Vagina (tissue), 2 donors: ENCODE data around the gene PFKFB2. TPM values are rescaled to one million over a fixed set of nuclear protein-coding genes. Genes with fewer than 3 reads are reported as not detected.

Experiments used
- DNase-seq, 2 donors: peaks; one replicate each; pipeline ENCODE4 v3.0.0-alpha.2; 2017; ENCODE audit errors: extremely low spot score in 2 of 2
- H3K27ac ChIP-seq: fragments of 200-600 bp; sonication (generic); one replicate; pipeline ENCODE4 v1.5.1; 2019
- H3K27me3 ChIP-seq: fragments of 200-600 bp; sonication (generic); one replicate; pipeline ENCODE4 v1.5.1; 2019
- H3K36me3 ChIP-seq, 2 donors: fragments of 200-600 bp; sonication (generic); one replicate each; pipeline ENCODE4 v1.5.1; 2017 to 2019
- H3K4me1 ChIP-seq: fragments of 200-600 bp; sonication (generic); one replicate; pipeline ENCODE4 v1.5.1; 2019
- H3K4me3 ChIP-seq, 2 donors: fragments of 200-600 bp; sonication (generic); 1 replicate in 1 of 2; 2 replicates in 1 of 2; pipeline ENCODE4 v1.5.1; 2016 to 2019
- H3K9me3 ChIP-seq: fragments of 200-600 bp; sonication (generic); one replicate; pipeline ENCODE4 v1.5.1; 2019
- POLR2A ChIP-seq, 2 donors: fragments of 450-650 bp; IDR thresholded peaks; one replicate each; pipeline ENCODE4 v1.6.1; 2017; ENCODE audit warnings: antibody characterized with exemption in 2 of 2, mild to moderate bottlenecking in 2 of 2, moderate library complexity in 2 of 2
- POLR2AphosphoS5 ChIP-seq, 2 donors: sonication (generic); formaldehyde crosslinking; IDR thresholded peaks; one replicate each; pipeline ENCODE4 v1.9.0; 2017; ENCODE audit warnings: antibody characterized with exemption in 2 of 2, mild to moderate bottlenecking in 2 of 2, low read depth in 1 of 2; ENCODE audit not compliant: insufficient read depth in 1 of 2
- intact Hi-C: fragments of 100-400 bp; cut with DNase I; formaldehyde crosslinking; loops from one replicate; pipeline ENCODE4 v1.15.1; 2023
- total RNA-seq: library from RNA; depleted of rRNA; stranded (reverse); fragments of >200 nt; gene quantifications from one replicate; pipeline ENCODE4 v1.2.3, GENCODE V29; 2016
- TF ChIP-seq, protein P1 (sequence below), 3 experiments: fragments of 450-650 bp in 2 of 3; fragments of 200-600 bp in 1 of 3; sonication (generic) in 1 of 3; IDR thresholded peaks; one replicate each; pipeline ENCODE4 v1.5.1; 2017 to 2019; ENCODE audit warnings: antibody characterized with exemption in 3 of 3, mild to moderate bottlenecking in 2 of 3, moderate library complexity in 2 of 3

Gene PFKFB2
- total RNA-seq, 1 donor from 2014 or later: 6.9 TPM

DNA sequence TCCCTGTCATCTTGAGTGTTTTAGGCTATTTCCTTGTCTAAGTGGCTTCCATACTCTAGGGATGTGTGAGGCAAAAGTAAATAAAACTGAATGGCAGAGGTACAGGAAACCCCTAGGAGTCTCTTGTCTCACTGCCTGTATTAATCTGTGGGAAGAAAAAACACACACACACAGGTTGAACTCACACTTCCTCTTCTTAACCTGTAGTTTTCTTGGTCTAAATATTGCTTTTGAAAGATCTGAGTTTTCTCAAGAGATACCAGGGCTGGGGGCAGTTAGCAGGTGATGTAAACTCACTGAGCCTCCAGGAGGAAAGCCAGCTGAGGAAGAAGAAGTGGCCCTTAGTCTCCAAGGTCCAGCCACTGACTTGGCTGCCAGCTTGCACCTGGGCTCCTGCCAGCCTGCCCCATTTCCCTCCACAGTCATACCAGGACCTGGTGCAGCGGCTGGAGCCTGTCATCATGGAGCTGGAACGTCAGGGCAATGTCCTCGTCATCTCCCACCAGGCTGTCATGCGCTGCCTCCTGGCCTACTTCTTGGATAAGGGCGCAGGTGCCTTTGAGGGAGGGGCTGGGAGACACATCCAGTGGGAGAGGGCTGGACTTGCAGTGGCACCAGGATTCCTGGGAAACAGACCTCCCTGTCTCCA is 16.9 kb downstream of the PFKFB2 start:
- peaks cover 0 to 43% of the 10 kb centered on the region in 2 donors for H3K36me3 ChIP-seq
- H3K4me1 ChIP-seq: peaks cover 5% of the 10 kb centered on the region
- intact Hi-C loops: no loop called here

DNA sequence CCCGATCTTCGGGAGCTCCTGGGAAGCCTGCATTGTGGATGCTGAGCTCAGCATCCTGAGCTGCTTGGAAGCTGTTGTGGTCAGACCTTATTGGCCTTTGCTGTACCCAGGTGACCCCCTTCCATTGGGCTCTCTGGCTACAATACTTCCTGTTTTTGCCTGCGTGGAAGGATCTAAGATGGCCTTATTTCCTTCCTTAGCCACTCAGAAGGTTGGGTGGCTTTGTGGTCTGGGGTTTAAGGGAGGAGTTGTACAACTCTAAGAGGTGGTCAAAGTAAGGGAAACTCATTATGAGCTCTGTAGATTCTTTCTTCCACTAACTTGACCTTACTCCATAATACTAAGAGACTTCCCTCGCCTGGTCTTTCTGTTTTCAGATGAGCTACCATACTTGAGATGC is 17.7 kb downstream of the PFKFB2 start:
- no peak overlapping the region for H3K27ac ChIP-seq
- no peak overlapping the region for H3K4me3 ChIP-seq
- H3K4me1 ChIP-seq: peaks cover 9% of the 10 kb centered on the region
- no peak for DNase-seq
- no peaks in the 10 kb centered on the region for H3K9me3 ChIP-seq
- no peaks in the 10 kb centered on the region for H3K27me3 ChIP-seq
- TF ChIP-seq POLR2A (IDR thresholded peaks at IDR 0.05) (no peak), POLR2AphosphoS5 (IDR thresholded peaks at IDR 0.05; ENCODE audit: insufficient read depth in 1 of 2, low read depth in 1 of 2) (no peak)
- TF ChIP-seq, protein P1, sequence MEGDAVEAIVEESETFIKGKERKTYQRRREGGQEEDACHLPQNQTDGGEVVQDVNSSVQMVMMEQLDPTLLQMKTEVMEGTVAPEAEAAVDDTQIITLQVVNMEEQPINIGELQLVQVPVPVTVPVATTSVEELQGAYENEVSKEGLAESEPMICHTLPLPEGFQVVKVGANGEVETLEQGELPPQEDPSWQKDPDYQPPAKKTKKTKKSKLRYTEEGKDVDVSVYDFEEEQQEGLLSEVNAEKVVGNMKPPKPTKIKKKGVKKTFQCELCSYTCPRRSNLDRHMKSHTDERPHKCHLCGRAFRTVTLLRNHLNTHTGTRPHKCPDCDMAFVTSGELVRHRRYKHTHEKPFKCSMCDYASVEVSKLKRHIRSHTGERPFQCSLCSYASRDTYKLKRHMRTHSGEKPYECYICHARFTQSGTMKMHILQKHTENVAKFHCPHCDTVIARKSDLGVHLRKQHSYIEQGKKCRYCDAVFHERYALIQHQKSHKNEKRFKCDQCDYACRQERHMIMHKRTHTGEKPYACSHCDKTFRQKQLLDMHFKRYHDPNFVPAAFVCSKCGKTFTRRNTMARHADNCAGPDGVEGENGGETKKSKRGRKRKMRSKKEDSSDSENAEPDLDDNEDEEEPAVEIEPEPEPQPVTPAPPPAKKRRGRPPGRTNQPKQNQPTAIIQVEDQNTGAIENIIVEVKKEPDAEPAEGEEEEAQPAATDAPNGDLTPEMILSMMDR (IDR thresholded peaks at IDR 0.05): no peak
- intact Hi-C loops: no loop called here
- peaks cover 0 to 37% of the 10 kb centered on the region in 2 donors for H3K36me3 ChIP-seq

More for the DNA sequence above, 16.9 kb downstream of the PFKFB2 start:
- no peak for DNase-seq
- Histone ChIP-seq H3K9me3 (no peaks in the 10 kb centered on the region), H3K4me3 (no peak overlapping the region), H3K27me3 (no peaks in the 10 kb centered on the region), H3K27ac (no peak overlapping the region)
- TF ChIP-seq POLR2A (IDR thresholded peaks at IDR 0.05): no peak

DNA sequence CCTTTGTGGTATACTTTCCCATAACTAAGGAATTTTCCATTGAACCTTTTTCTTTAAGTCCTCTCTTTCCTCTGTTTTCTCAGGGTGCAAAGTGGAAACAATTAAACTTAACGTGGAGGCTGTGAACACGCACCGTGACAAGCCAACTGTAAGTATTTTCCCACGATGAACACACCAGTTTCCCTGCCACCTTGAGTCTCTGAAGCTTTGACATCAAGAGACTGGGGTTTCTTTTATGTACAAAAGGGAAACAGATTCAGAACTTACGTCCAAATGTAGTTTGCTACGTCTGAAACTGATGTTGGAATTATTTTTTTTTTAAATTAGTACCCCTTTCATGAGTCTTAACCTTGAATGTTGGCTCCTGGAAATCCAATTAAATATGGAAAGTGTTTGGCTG is 18.4 kb downstream of the PFKFB2 start:
- TF ChIP-seq, protein P1 (IDR thresholded peaks at IDR 0.05): no peak
- TF ChIP-seq POLR2AphosphoS5 (IDR thresholded peaks at IDR 0.05; ENCODE audit: insufficient read depth in 1 of 2, low read depth in 1 of 2) (no peak), POLR2A (IDR thresholded peaks at IDR 0.05) (no peak)

DNA sequence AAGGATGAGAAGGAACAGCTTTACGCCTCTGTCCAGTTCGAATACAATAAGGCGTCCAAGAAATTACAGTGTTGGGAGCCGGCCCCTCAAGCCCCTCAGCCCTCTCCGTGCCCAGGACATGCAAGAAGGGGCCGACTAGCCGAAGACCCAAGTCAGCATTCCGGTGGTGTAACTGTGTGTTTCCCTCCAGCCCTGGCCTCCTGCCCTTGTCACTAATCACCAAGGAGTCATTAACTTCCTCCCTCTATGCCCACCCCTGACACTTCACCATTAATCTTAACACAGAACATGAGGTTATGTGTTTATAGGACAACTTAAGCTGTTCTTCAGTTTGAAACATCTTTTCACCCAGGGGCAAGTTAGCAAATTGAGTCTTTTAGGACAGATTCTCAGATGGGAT is 19.2 kb downstream of the PFKFB2 start:
- Histone ChIP-seq H3K27me3 (no peaks in the 10 kb centered on the region), H3K27ac (no peak overlapping the region), H3K4me1 (peaks cover 9% of the 10 kb centered on the region), H3K36me3 (peaks cover 0 to 36% of the 10 kb centered on the region in 2 donors), H3K9me3 (no peaks in the 10 kb centered on the region), H3K4me3 (no peak overlapping the region)
- intact Hi-C loops: no loop called here
- DNase-seq: no peak
- TF ChIP-seq POLR2A (IDR thresholded peaks at IDR 0.05) (no peak), POLR2AphosphoS5 (IDR thresholded peaks at IDR 0.05; ENCODE audit: insufficient read depth in 1 of 2, low read depth in 1 of 2) (no peak)
- TF ChIP-seq, protein P1 (IDR thresholded peaks at IDR 0.05): no peak

More for the DNA sequence above, 18.4 kb downstream of the PFKFB2 start:
- intact Hi-C loops: no loop called here
- peaks cover 0 to 37% of the 10 kb centered on the region in 2 donors for H3K36me3 ChIP-seq
- DNase-seq: no peak
- H3K27me3 ChIP-seq: no peaks in the 10 kb centered on the region
- H3K4me3 ChIP-seq: no peak overlapping the region
- H3K4me1 ChIP-seq: peaks cover 9% of the 10 kb centered on the region
- H3K9me3 ChIP-seq: no peaks in the 10 kb centered on the region
- H3K27ac ChIP-seq: no peak overlapping the region

DNA sequence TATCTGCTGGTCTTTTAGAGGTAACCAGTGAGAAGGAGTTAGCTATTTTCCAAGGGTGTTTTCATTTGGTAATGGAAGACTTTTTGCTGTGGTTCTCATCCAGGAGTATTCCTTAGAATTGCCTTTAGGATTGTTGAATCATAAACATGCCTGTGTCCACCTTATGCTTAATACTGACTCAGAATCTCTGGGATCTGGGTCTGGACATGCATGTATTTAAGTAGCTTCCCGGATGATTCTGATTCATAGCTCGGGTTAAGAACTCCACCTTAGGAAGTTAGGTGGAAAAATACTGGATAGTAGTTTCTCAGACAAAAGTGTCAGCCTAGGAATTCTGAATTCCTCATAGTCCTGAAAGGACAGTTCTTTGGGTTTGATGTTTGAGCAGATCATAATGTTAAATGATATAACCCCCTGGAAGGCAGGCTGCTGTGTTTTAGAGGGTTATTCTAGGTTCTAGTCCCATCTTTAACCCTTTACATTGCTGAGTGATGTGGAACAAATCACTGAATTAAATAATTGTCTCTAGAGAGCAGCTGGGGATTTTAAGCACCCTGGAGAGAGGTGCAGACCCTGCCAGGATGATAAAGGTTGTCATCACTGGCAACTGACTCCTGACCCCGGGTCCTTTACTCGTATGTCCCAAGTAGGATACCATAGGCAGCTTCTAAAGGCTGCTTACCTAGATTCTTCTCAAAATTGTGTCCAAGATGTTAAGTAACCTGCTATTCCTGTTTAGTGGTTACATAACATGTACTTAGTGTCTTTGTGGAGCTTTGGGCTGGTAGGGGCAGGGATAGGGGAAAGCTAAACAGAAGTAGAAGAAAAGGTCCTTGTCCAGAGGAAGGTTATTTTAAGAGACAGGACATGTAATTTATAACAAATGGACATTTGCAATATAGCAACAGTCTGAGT is 21.1 kb downstream of the PFKFB2 start:
- Histone ChIP-seq H3K9me3 (no peaks in the 10 kb centered on the region), H3K36me3 (peaks cover 0 to 17% of the 10 kb centered on the region in 2 donors), H3K4me1 (peaks cover 9% of the 10 kb centered on the region), H3K27ac (peak overlapping the region; percentile 60), H3K27me3 (no peaks in the 10 kb centered on the region), H3K4me3 (no peak overlapping the region)
- no peak for DNase-seq
- intact Hi-C loops: no loop called here
- TF ChIP-seq, protein P1 (IDR thresholded peaks at IDR 0.05): no peak
